HepG2 (cell line): ENCODE measurements around the gene NHERF2. TPM values are rescaled to one million over a fixed set of nuclear protein-coding genes. Genes with fewer than 3 reads are reported as not detected.

Source experiments
- CBX5 ChIP-seq: sonication (generic); formaldehyde crosslinking; IDR thresholded peaks from 2 replicates; pipeline ENCODE4 v1.4.0; 2020; ENCODE audit warnings: missing genetic modification reagents, borderline replicate concordance
- CREB3 ChIP-seq: sonication (generic); formaldehyde crosslinking; IDR thresholded peaks from 2 replicates; pipeline ENCODE4 v1.5.0; 2020; ENCODE audit warnings: missing genetic modification reagents
- FOXM1 ChIP-seq: sonication (generic); formaldehyde crosslinking; IDR thresholded peaks from 2 replicates; pipeline ENCODE4 v1.5.0; 2020; ENCODE audit warnings: missing genetic modification reagents
- HOXA9 ChIP-seq: sonication (generic); formaldehyde crosslinking; IDR thresholded peaks from 2 replicates; pipeline ENCODE4 v1.8.1; 2022; ENCODE audit warnings: missing genetic modification reagents, mild to moderate bottlenecking, moderate library complexity, borderline replicate concordance
- MTA3 ChIP-seq: sonication (generic); formaldehyde crosslinking; IDR thresholded peaks from 2 replicates; pipeline ENCODE4 v1.4.0; 2020; ENCODE audit warnings: missing genetic modification reagents
- NFATC3 ChIP-seq: sonication (generic); formaldehyde crosslinking; IDR thresholded peaks from 2 replicates; pipeline ENCODE4 v1.5.1; 2020; ENCODE audit warnings: mild to moderate bottlenecking, missing genetic modification reagents
- NR3C1 ChIP-seq: sonication (generic); formaldehyde crosslinking; IDR thresholded peaks from 2 replicates; pipeline ENCODE4 v1.4.0; 2020; ENCODE audit warnings: missing genetic modification reagents
- SALL1 ChIP-seq: sonication (generic); formaldehyde crosslinking; IDR thresholded peaks from 2 replicates; pipeline ENCODE4 v1.8.0; 2022; ENCODE audit warnings: mild to moderate bottlenecking, missing genetic modification reagents
- SMAD1 ChIP-seq: sonication (generic); formaldehyde crosslinking; IDR thresholded peaks from 2 replicates; pipeline ENCODE4 v1.4.0; 2020; ENCODE audit warnings: missing genetic modification reagents, low read depth, mild to moderate bottlenecking, borderline replicate concordance
- SRSF9 ChIP-seq: fragments of 200-400 bp; formaldehyde crosslinking; IDR thresholded peaks from 2 replicates; pipeline ENCODE4 v1.6.1; 2018; ENCODE audit warnings: borderline replicate concordance, mild to moderate bottlenecking, low read depth, low read length; ENCODE audit not compliant: insufficient read depth, poor library complexity, severe bottlenecking
- ZBTB44 ChIP-seq: sonication (generic); formaldehyde crosslinking; IDR thresholded peaks from 2 replicates; pipeline ENCODE4 v1.4.0; 2020; ENCODE audit warnings: missing genetic modification reagents
- ZFP36L1 ChIP-seq: sonication (generic); formaldehyde crosslinking; IDR thresholded peaks from 2 replicates; pipeline ENCODE4 v1.8.0; 2022; ENCODE audit warnings: mild to moderate bottlenecking, missing genetic modification reagents, moderate library complexity
- ZNF10 ChIP-seq: sonication (generic); formaldehyde crosslinking; IDR thresholded peaks from 2 replicates; pipeline ENCODE4 v1.4.0; 2020; ENCODE audit warnings: mild to moderate bottlenecking, low read depth, missing genetic modification reagents, borderline replicate concordance
- ZNF138 ChIP-seq: sonication (generic); formaldehyde crosslinking; IDR thresholded peaks from 2 replicates; pipeline ENCODE4 v1.5.0; 2020; ENCODE audit warnings: mild to moderate bottlenecking, low read depth, missing genetic modification reagents
- ZNF251 ChIP-seq: sonication (generic); formaldehyde crosslinking; IDR thresholded peaks from 2 replicates; pipeline ENCODE4 v1.9.0; 2021; ENCODE audit warnings: mild to moderate bottlenecking, missing genetic modification reagents
- ZNF616 ChIP-seq: sonication (generic); formaldehyde crosslinking; IDR thresholded peaks from 2 replicates; pipeline ENCODE4 v1.5.0; 2020; ENCODE audit warnings: low read depth, mild to moderate bottlenecking, missing genetic modification reagents
- ZNF782 ChIP-seq: sonication (generic); formaldehyde crosslinking; IDR thresholded peaks from 2 replicates; pipeline ENCODE4 v1.4.0; 2020; ENCODE audit warnings: missing genetic modification reagents, mild to moderate bottlenecking, borderline replicate concordance
- ZNF841 ChIP-seq: sonication (generic); formaldehyde crosslinking; IDR thresholded peaks from 2 replicates; pipeline ENCODE4 v1.8.1; 2023; ENCODE audit warnings: missing genetic modification reagents, borderline replicate concordance
- ZNF879 ChIP-seq: sonication (generic); formaldehyde crosslinking; IDR thresholded peaks from 2 replicates; pipeline ENCODE4 v1.8.1; 2023; ENCODE audit warnings: missing genetic modification reagents
- polyA plus RNA-seq, 8 experiments: library from polyadenylated mRNA; depleted of rRNA in 3 of 8; stranded (reverse) in 7 of 8; unstranded in 1 of 8; fragments of >200 nt; fragmentation: Illumina TruSeq in 4 of 8; extraction: Trizol in 4 of 8; gene quantifications; 2 replicates each; pipeline versions ENCODE4 v1.2.1 to v1.2.3, GENCODE V29; 2011 to 2016; ENCODE audit warnings: low read depth in 4 of 8, missing spikeins in 1 of 8, mixed read lengths in 1 of 8; ENCODE audit not compliant: insufficient read depth in 1 of 8
- total RNA-seq, 5 experiments: library from RNA; depleted of rRNA; stranded (reverse); fragments of >200 nt; fragmentation: Illumina TruSeq; extraction: Trizol; gene quantifications; 2 replicates each; pipeline ENCODE4 v1.2.3, GENCODE V29; 2016; ENCODE audit warnings: low read depth in 1 of 5
- TF ChIP-seq, protein P1 (sequence below): sonication (generic); formaldehyde crosslinking; IDR thresholded peaks from 2 replicates; pipeline ENCODE4 v1.8.1; 2023; ENCODE audit warnings: mild to moderate bottlenecking, inconsistent platforms, moderate library complexity, missing genetic modification reagents, borderline replicate concordance
- TF ChIP-seq, protein P2 (sequence below): IDR thresholded peaks from 2 replicates; pipeline ENCODE4 v1.6.1; 2018; ENCODE audit warnings: missing genetic modification reagents
- TF ChIP-seq, protein P3 (sequence below): sonication (generic); formaldehyde crosslinking; IDR thresholded peaks from 2 replicates; pipeline ENCODE4 v1.5.0; 2020; ENCODE audit warnings: missing genetic modification reagents
- TF ChIP-seq, protein P4 (sequence below): sonication (generic); formaldehyde crosslinking; IDR thresholded peaks from 2 replicates; pipeline ENCODE4 v1.8.1; 2023; ENCODE audit warnings: mild to moderate bottlenecking, missing genetic modification reagents

Gene NHERF2
- total and polyA plus RNA-seq, 2 of the 13 experiments (the other 11 are each of a cell fraction or from before 2014, with no cell fraction given), result 23.7 to 39.3 TPM

DNA sequence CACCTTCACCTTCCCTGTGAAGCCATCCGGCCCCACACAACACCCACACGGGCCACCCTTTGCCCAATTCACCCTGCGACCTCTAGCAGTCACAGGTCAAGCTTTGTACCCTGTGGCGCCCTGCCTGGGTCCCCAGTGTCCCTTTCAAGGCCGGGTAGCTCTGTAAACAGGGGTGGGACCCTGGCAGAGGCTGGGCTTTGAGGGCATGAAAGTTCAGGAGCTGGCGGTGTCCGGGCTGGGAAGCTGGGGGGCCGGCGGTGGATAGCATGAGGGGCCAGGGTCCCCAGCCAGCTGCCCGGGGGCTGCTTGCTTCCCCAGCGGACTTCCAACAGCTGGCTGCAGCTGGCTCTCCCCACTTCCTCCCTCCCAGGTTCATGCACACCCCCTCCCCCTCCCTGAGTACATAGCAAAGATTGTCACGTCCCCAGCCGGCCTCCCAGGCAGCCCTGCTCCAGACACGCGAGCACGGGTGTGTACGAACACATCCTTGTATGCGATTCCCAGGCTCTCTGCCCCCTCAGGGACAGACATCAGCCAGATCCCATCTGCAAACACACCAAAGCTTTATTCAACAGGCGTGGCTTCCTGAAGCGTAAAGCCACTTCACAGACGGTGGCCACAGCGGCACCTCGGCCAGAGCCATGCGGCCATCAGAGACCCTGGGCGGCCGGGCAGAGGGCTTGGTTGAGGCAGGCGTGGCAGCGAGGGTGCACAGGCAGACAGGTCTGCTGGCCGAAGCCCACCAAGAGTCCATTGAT, 12.8 kb downstream of the NHERF2 start (continued):
- no peak for TF ChIP-seq ZNF251 (CRISPR knock-in tag)
- TF ChIP-seq ZNF10 (CRISPR knock-in tag), result no peak
- no peak for TF ChIP-seq NR3C1
- no peak; the same call in 1 of the 2 replicates for TF ChIP-seq ZNF782 (CRISPR knock-in tag)
- TF ChIP-seq CBX5 (CRISPR knock-in tag), result no peak
- TF ChIP-seq, protein P1, sequence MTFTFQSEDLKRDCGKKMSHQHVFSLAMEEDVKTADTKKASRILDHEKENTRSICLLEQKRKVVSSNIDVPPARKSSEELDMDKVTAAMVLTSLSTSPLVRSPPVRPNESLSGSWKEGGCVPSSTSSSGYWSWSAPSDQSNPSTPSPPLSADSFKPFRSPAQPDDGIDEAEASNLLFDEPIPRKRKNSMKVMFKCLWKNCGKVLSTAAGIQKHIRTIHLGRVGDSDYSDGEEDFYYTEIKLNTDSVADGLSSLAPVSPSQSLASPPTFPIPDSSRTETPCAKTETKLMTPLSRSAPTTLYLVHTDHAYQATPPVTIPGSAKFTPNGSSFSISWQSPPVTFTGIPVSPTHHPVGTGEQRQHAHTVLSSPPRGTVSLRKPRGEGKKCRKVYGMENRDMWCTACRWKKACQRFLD (CRISPR knock-in tag), result no peak
- TF ChIP-seq, protein P2, sequence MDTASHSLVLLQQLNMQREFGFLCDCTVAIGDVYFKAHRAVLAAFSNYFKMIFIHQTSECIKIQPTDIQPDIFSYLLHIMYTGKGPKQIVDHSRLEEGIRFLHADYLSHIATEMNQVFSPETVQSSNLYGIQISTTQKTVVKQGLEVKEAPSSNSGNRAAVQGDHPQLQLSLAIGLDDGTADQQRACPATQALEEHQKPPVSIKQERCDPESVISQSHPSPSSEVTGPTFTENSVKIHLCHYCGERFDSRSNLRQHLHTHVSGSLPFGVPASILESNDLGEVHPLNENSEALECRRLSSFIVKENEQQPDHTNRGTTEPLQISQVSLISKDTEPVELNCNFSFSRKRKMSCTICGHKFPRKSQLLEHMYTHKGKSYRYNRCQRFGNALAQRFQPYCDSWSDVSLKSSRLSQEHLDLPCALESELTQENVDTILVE, result peak; percentile 50; the same call in 1 of the 2 replicates
- TF ChIP-seq, protein P3, sequence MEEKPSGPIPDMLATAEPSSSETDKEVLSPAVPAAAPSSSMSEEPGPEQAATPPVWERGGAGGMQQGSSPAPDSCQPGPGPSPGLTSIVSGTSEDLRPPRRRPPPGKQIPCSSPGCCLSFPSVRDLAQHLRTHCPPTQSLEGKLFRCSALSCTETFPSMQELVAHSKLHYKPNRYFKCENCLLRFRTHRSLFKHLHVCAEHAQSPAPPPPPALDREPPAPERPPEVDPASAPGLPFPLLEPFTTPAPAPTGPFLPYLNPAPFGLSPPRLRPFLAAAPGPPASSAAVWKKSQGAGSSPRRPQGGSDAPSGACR (CRISPR knock-in tag), result no peak
- TF ChIP-seq SALL1 (CRISPR knock-in tag), result peak; percentile 85
- peak; percentile 84; the same call in 1 of the 2 replicates for TF ChIP-seq ZFP36L1 (CRISPR knock-in tag)
- no peak for TF ChIP-seq NFATC3 (CRISPR knock-in tag)
- no peak for TF ChIP-seq ZNF616 (CRISPR knock-in tag)
- TF ChIP-seq, protein P4, sequence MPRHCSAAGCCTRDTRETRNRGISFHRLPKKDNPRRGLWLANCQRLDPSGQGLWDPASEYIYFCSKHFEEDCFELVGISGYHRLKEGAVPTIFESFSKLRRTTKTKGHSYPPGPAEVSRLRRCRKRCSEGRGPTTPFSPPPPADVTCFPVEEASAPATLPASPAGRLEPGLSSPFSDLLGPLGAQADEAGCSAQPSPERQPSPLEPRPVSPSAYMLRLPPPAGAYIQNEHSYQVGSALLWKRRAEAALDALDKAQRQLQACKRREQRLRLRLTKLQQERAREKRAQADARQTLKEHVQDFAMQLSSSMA (CRISPR knock-in tag), result 0 out of 2 replicates have a peak, but pooled peaks have one; percentile 35
- TF ChIP-seq FOXM1 (CRISPR knock-in tag), result no peak
- TF ChIP-seq CREB3 (CRISPR knock-in tag), result 0 out of 2 replicates have a peak, but pooled peaks have one; percentile 41
- no peak for TF ChIP-seq MTA3
- TF ChIP-seq ZBTB44 (CRISPR knock-in tag), result no peak
- TF ChIP-seq HOXA9 (CRISPR knock-in tag), result no peak
- TF ChIP-seq SMAD1, result 0 out of 2 replicates have a peak, but pooled peaks have one; percentile 64
- no peak for TF ChIP-seq SRSF9
- no peak for TF ChIP-seq ZNF841 (CRISPR knock-in tag)
- no peak for TF ChIP-seq ZNF138 (CRISPR knock-in tag)
- no peak for TF ChIP-seq ZNF879
